ENCODE data around the gene ACKR2. TPM values are rescaled to one million over a fixed set of nuclear protein-coding genes. Genes with fewer than 3 reads are reported as not detected.

ACKR2 gene
- total and polyA plus RNA-seq, 7 experiments from 2014 or later, result 0.45 to 1.1 (median 0.65) TPM; not detected in 2

- CTCF ChIA-PET, result no interaction called here
- Histone ChIP-seq H3K27me3 (ENCODE audit: control insufficient read depth in 2 of 2, insufficient read depth in 2 of 2, low read length in 2 of 2) (no peaks in the 10 kb centered on the region), H3K4me3 (ENCODE audit: low read length) (no peak overlapping the region), H3K36me3 (ENCODE audit: control insufficient read depth in 2 of 3, insufficient read depth in 3 of 3, low read length in 3 of 3) (no peaks in the 10 kb centered on the region), H3K27ac (ENCODE audit: low read depth, low read length) (no peak overlapping the region), H3K4me1 (ENCODE audit: control insufficient read depth in 2 of 2, insufficient read depth in 2 of 2, low read length in 2 of 2) (no peaks in the 10 kb centered on the region), H3K9me3 (ENCODE audit: control insufficient read depth in 2 of 3, low read length in 3 of 3) (no peaks in the 10 kb centered on the region)
- POLR2A ChIA-PET, result no interaction called here
- H3K4me3 Mint-ChIP-seq, result no peak overlapping the region
- no peak overlapping the region for H3K27ac Mint-ChIP-seq
- peaks cover 0 to 4% (median 0%) of the 10 kb centered on the region in 7 donors for H3K4me1 Mint-ChIP-seq
- H3K36me3 Mint-ChIP-seq, result peaks cover 0 to 5% (median 0%) of the 10 kb centered on the region in 5 donors
- DNase-seq (no peak), ATAC-seq (no peak)
- peaks cover 0 to 27% (median 0%) of the 10 kb centered on the region in 5 donors for H3K27me3 Mint-ChIP-seq
- no peaks in the 10 kb centered on the region for H3K9me3 Mint-ChIP-seq
- intact Hi-C loops (cut with micrococcal nuclease), result no loop called here
These were observed 13.6 kb downstream of the ACKR2 start for GRCh38 chr3:42822828-42823227.

GRCh38 chr3:42823351-42823750, 14.1 kb downstream of the ACKR2 start:
- ATAC-seq, result no peak
- intact Hi-C loops (cut with micrococcal nuclease), result no loop called here
- CTCF ChIA-PET, result interaction anchor here (0.5 kb wide), 1 partner anchor 47 kb away, joined by 3 read pairs; no protein-coding TSS in a partner anchor

GRCh38 chr3:42826141-42826540, 16.9 kb downstream of the ACKR2 start:
- DNase-seq (no peak), ATAC-seq (no peak)
- H3K27me3 ChIP-seq (ENCODE audit: control insufficient read depth in 2 of 2, insufficient read depth in 2 of 2, low read length in 2 of 2), result no peaks in the 10 kb centered on the region
- Mint-ChIP-seq H3K4me1 (peaks cover 0 to 10% (median 2%) of the 10 kb centered on the region in 7 donors), H3K27ac (no peak overlapping the region), H3K27me3 (peaks cover 0 to 30% (median 0%) of the 10 kb centered on the region in 5 donors), H3K4me3 (no peak overlapping the region), H3K36me3 (peaks cover 0 to 5% (median 0%) of the 10 kb centered on the region in 5 donors), H3K9me3 (no peaks in the 10 kb centered on the region)
- H3K4me3 ChIP-seq (ENCODE audit: low read length), result no peak overlapping the region
- intact Hi-C loops (cut with micrococcal nuclease), result no loop called here
- ChIA-PET CTCF (no interaction called here), POLR2A (no interaction called here)
- H3K36me3 ChIP-seq (ENCODE audit: control insufficient read depth in 2 of 3, insufficient read depth in 3 of 3, low read length in 3 of 3), result no peaks in the 10 kb centered on the region
- no peak overlapping the region for H3K27ac ChIP-seq (ENCODE audit: low read depth, low read length)
- no peaks in the 10 kb centered on the region for H3K9me3 ChIP-seq (ENCODE audit: control insufficient read depth in 2 of 3, low read length in 3 of 3)
- no peaks in the 10 kb centered on the region for H3K4me1 ChIP-seq (ENCODE audit: control insufficient read depth in 2 of 2, insufficient read depth in 2 of 2, low read length in 2 of 2)

More at GRCh38 chr3:42823351-42823750, 14.1 kb downstream of the ACKR2 start:
- H3K27me3 Mint-ChIP-seq, result peaks cover 0 to 29% (median 0%) of the 10 kb centered on the region in 5 donors
- H3K9me3 ChIP-seq (ENCODE audit: control insufficient read depth in 2 of 3, low read length in 3 of 3), result no peaks in the 10 kb centered on the region
- no peaks in the 10 kb centered on the region for H3K9me3 Mint-ChIP-seq
- DNase-seq, result no peak
- POLR2A ChIA-PET, result no interaction called here
- H3K4me1 ChIP-seq (ENCODE audit: control insufficient read depth in 2 of 2, insufficient read depth in 2 of 2, low read length in 2 of 2), result no peaks in the 10 kb centered on the region
- no peaks in the 10 kb centered on the region for H3K27me3 ChIP-seq (ENCODE audit: control insufficient read depth in 2 of 2, insufficient read depth in 2 of 2, low read length in 2 of 2)
- peaks cover 0 to 4% (median 0%) of the 10 kb centered on the region in 7 donors for H3K4me1 Mint-ChIP-seq
- no peak overlapping the region for H3K4me3 Mint-ChIP-seq
- no peak overlapping the region for H3K27ac ChIP-seq (ENCODE audit: low read depth, low read length)
- H3K36me3 ChIP-seq (ENCODE audit: control insufficient read depth in 2 of 3, insufficient read depth in 3 of 3, low read length in 3 of 3), result no peaks in the 10 kb centered on the region
- H3K4me3 ChIP-seq (ENCODE audit: low read length), result no peak overlapping the region
- H3K36me3 Mint-ChIP-seq, result peaks cover 0 to 5% (median 0%) of the 10 kb centered on the region in 5 donors
- H3K27ac Mint-ChIP-seq, result no peak overlapping the region

- Mint-ChIP-seq H3K9me3 (no peaks in the 10 kb centered on the region), H3K4me1 (peaks cover 0 to 14% (median 8%) of the 10 kb centered on the region in 7 donors), H3K36me3 (peaks cover 0 to 5% (median 0%) of the 10 kb centered on the region in 5 donors), H3K27me3 (peaks cover 0 to 30% (median 0%) of the 10 kb centered on the region in 5 donors), H3K27ac (no peak overlapping the region), H3K4me3 (no peak overlapping the region)
- H3K9me3 ChIP-seq (ENCODE audit: control insufficient read depth in 2 of 3, low read length in 3 of 3), result no peaks in the 10 kb centered on the region
- ChIA-PET POLR2A (no interaction called here), CTCF (no interaction called here)
- H3K4me1 ChIP-seq (ENCODE audit: control insufficient read depth in 2 of 2, insufficient read depth in 2 of 2, low read length in 2 of 2), result no peaks in the 10 kb centered on the region
- DNase-seq, result no peak
- no peaks in the 10 kb centered on the region for H3K27me3 ChIP-seq (ENCODE audit: control insufficient read depth in 2 of 2, insufficient read depth in 2 of 2, low read length in 2 of 2)
- no peak overlapping the region for H3K27ac ChIP-seq (ENCODE audit: low read depth, low read length)
- intact Hi-C loops (cut with micrococcal nuclease), result no loop called here
- no peaks in the 10 kb centered on the region for H3K36me3 ChIP-seq (ENCODE audit: control insufficient read depth in 2 of 3, insufficient read depth in 3 of 3, low read length in 3 of 3)
- no peak for ATAC-seq
- no peak overlapping the region for H3K4me3 ChIP-seq (ENCODE audit: low read length)
These were observed 17.8 kb downstream of the ACKR2 start for GRCh38 chr3:42827023-42827422.

GRCh38 chr3:42827654-42828053, 18.4 kb downstream of the ACKR2 start:
- Histone ChIP-seq H3K9me3 (ENCODE audit: control insufficient read depth in 2 of 3, low read length in 3 of 3) (no peaks in the 10 kb centered on the region), H3K36me3 (ENCODE audit: control insufficient read depth in 2 of 3, insufficient read depth in 3 of 3, low read length in 3 of 3) (no peaks in the 10 kb centered on the region), H3K4me1 (ENCODE audit: control insufficient read depth in 2 of 2, insufficient read depth in 2 of 2, low read length in 2 of 2) (no peaks in the 10 kb centered on the region), H3K4me3 (ENCODE audit: low read length) (no peak overlapping the region), H3K27ac (ENCODE audit: low read depth, low read length) (no peak overlapping the region), H3K27me3 (ENCODE audit: control insufficient read depth in 2 of 2, insufficient read depth in 2 of 2, low read length in 2 of 2) (no peaks in the 10 kb centered on the region)
- POLR2A ChIA-PET, result no interaction called here
- H3K27ac Mint-ChIP-seq, result no peak overlapping the region
- H3K4me3 Mint-ChIP-seq, result no peak overlapping the region
- H3K27me3 Mint-ChIP-seq, result peaks cover 0 to 30% (median 0%) of the 10 kb centered on the region in 5 donors
- CTCF ChIA-PET, result no interaction called here
- DNase-seq (no peak), ATAC-seq (no peak)
- H3K9me3 Mint-ChIP-seq, result no peaks in the 10 kb centered on the region
- H3K36me3 Mint-ChIP-seq, result peaks cover 0 to 5% (median 0%) of the 10 kb centered on the region in 5 donors
- intact Hi-C loops (cut with micrococcal nuclease), result no loop called here
- peaks cover 0 to 14% (median 8%) of the 10 kb centered on the region in 7 donors for H3K4me1 Mint-ChIP-seq

- POLR2A ChIA-PET, result no interaction called here
- intact Hi-C loops (cut with micrococcal nuclease), result no loop called here
- no peak overlapping the region for H3K27ac ChIP-seq (ENCODE audit: low read depth, low read length)
- no peaks in the 10 kb centered on the region for H3K27me3 ChIP-seq (ENCODE audit: control insufficient read depth in 2 of 2, insufficient read depth in 2 of 2, low read length in 2 of 2)
- H3K9me3 ChIP-seq (ENCODE audit: control insufficient read depth in 2 of 3, low read length in 3 of 3), result no peaks in the 10 kb centered on the region
- no peaks in the 10 kb centered on the region for H3K36me3 ChIP-seq (ENCODE audit: control insufficient read depth in 2 of 3, insufficient read depth in 3 of 3, low read length in 3 of 3)
- CTCF ChIA-PET, result interaction anchor here (0.5 to 1.2 kb wide), 4 partner anchors 12 to 857 kb away, joined by 3 to 7 read pairs (median 4); no protein-coding TSS in a partner anchor
- peaks cover 0 to 14% (median 5%) of the 10 kb centered on the region in 7 donors for H3K4me1 Mint-ChIP-seq
- no peaks in the 10 kb centered on the region for H3K9me3 Mint-ChIP-seq
- peaks cover 0 to 30% (median 0%) of the 10 kb centered on the region in 5 donors for H3K27me3 Mint-ChIP-seq
- no peak overlapping the region for H3K4me3 Mint-ChIP-seq
- no peaks in the 10 kb centered on the region for H3K4me1 ChIP-seq (ENCODE audit: control insufficient read depth in 2 of 2, insufficient read depth in 2 of 2, low read length in 2 of 2)
- H3K36me3 Mint-ChIP-seq, result peaks cover 0 to 5% (median 0%) of the 10 kb centered on the region in 5 donors
- ATAC-seq, result no peak
- no peak for DNase-seq
- H3K27ac Mint-ChIP-seq, result no peak overlapping the region
- no peak overlapping the region for H3K4me3 ChIP-seq (ENCODE audit: low read length)
These were observed 19.9 kb downstream of the ACKR2 start for GRCh38 chr3:42829083-42829627.
